K562 (cell line): ENCODE measurements around the gene B3GNT7. TPM values are rescaled to one million over a fixed set of nuclear protein-coding genes. Genes with fewer than 3 reads are reported as not detected.

Source experiments
- CHD7 ChIP-seq: fragments of 200-600 bp; sonication (generic); IDR thresholded peaks from one replicate; pipeline ENCODE4 v1.6.1; 2012; ENCODE audit warnings: mild to moderate bottlenecking, low read depth, low read length, inconsistent platforms
- HMG20B ChIP-seq: fragments of 250-450 bp; sonication (Bioruptor Pico); IDR thresholded peaks from 2 replicates; pipeline ENCODE4 v1.5.0; 2021; ENCODE audit warnings: mild to moderate bottlenecking
- RREB1 ChIP-seq: fragments of 250-450 bp; sonication (Bioruptor Pico); IDR thresholded peaks from 2 replicates; pipeline ENCODE4 v1.4.0; 2020
- ZFP1 ChIP-seq: fragments of 450-650 bp; formaldehyde crosslinking; IDR thresholded peaks from 2 replicates; pipeline ENCODE4 v1.4.0; 2020; ENCODE audit warnings: mild to moderate bottlenecking, mixed read lengths
- ZNF583 ChIP-seq: fragments of 250-450 bp; sonication (Bioruptor Pico); IDR thresholded peaks from 2 replicates; pipeline ENCODE4 v1.4.0; 2020
- polyA plus RNA-seq, 8 experiments: library from polyadenylated mRNA; depleted of rRNA in 4 of 8; stranded (reverse) in 5 of 8; unstranded in 3 of 8; fragments of >200 nt; fragmentation: Nextera tagmentation in 2 of 8; fragmentation: Illumina TruSeq in 1 of 8; extraction: Ambion mirVana in 2 of 8; extraction: Trizol in 1 of 8; gene quantifications; 2 replicates each; pipeline versions ENCODE4 v1.2.1 to v1.2.3, GENCODE V29; 2011 to 2014; ENCODE audit warnings: inconsistent platforms in 1 of 8, missing spikeins in 1 of 8
- total RNA-seq, 7 experiments: library from RNA; depleted of rRNA in 6 of 7; stranded (reverse); fragments of >200 nt in 6 of 7; fragmentation: Illumina TruSeq in 2 of 7; extraction: Trizol in 2 of 7; gene quantifications; 2 replicates each; pipeline versions ENCODE4 v1.2.1 to v1.2.3, GENCODE V29; 2011 to 2021; ENCODE audit warnings: low replicate concordance in 1 of 7

B3GNT7 gene
- total and polyA plus RNA-seq, 9 of the 15 experiments (the other 6 are each of a cell fraction or from before 2014, with no cell fraction given) = 0.20 TPM; not detected in 8

GRCh38 chr2:231399046-231399852, 3.7 kb downstream of the B3GNT7 start (continued):
- no peak for TF ChIP-seq CHD7
- TF ChIP-seq HMG20B = no peak
- TF ChIP-seq RREB1 (CRISPR knock-in tag) = no peak
- TF ChIP-seq ZFP1 = no peak
- TF ChIP-seq ZNF583 = no peak
